ENCODE results near the gene SLC7A4. TPM values are rescaled to one million over a fixed set of nuclear protein-coding genes. Genes with fewer than 3 reads are reported as not detected.

Gene SLC7A4
- total RNA-seq, 1 donor from 2014 or later = not detected

GRCh38 chr22:20989323-20990138, 42.8 kb downstream of the SLC7A4 start:
- no peak for DNase-seq (ENCODE audit: low read depth in 2 of 2)

- no peak for DNase-seq (ENCODE audit: low read depth in 2 of 2)
Observed at GRCh38 chr22:20988573-20989322, 43.6 kb downstream of the SLC7A4 start.

GRCh38 chr22:20987375-20987774, 45.0 kb downstream of the SLC7A4 start:
- DNase-seq (ENCODE audit: low read depth in 2 of 2) = no peak

GRCh38 chr22:20986365-20986764, 46.0 kb downstream of the SLC7A4 start:
- no peak for DNase-seq (ENCODE audit: low read depth in 2 of 2)

- no peak for DNase-seq (ENCODE audit: low read depth in 2 of 2)
Observed at GRCh38 chr22:20985720-20986119, 46.6 kb downstream of the SLC7A4 start.

- no peak for DNase-seq (ENCODE audit: low read depth in 2 of 2)
Observed at GRCh38 chr22:20983081-20983771, 49.1 kb downstream of the SLC7A4 start.

- no peak for DNase-seq (ENCODE audit: low read depth in 2 of 2)
Observed at GRCh38 chr22:20982563-20982882, 49.8 kb downstream of the SLC7A4 start.

- DNase-seq (ENCODE audit: low read depth in 2 of 2) = peak; percentile 87 to 89
Observed at GRCh38 chr22:20981787-20982562, 50.4 kb downstream of the SLC7A4 start, which contains the start of gene LZTR1. Gene LZTR1 (plus strand): TSS chr22:20982297. CDS start chr22:20982372, 75 bp downstream.

GRCh38 chr22:20980938-20981722, 51.2 kb downstream of the SLC7A4 start:
- DNase-seq (ENCODE audit: low read depth in 2 of 2) = no peak

GRCh38 chr22:20980523-20980922, 51.8 kb downstream of the SLC7A4 start:
- no peak for DNase-seq (ENCODE audit: low read depth in 2 of 2)

- DNase-seq (ENCODE audit: low read depth in 2 of 2) = no peak
Observed at GRCh38 chr22:20979940-20980453, 52.4 kb downstream of the SLC7A4 start.

- DNase-seq (ENCODE audit: low read depth in 2 of 2) = peak; percentile 81
Observed at GRCh38 chr22:20979243-20979809, 53.0 kb downstream of the SLC7A4 start.

Other genes with a start within 250 kb of the SLC7A4 start
- 17.2 and 22.2 TPM in 2 replicates for gene PI4KA, start 173.8 kb downstream of the SLC7A4 start, total RNA-seq
- gene SNAP29, start 173.6 kb downstream of the SLC7A4 start, total RNA-seq = 5.2 and 6.9 TPM in 2 replicates
- gene CRKL, start 115.2 kb downstream of the SLC7A4 start, total RNA-seq = 24.0 and 34.3 TPM in 2 replicates
- gene AIFM3, start 65.3 kb downstream of the SLC7A4 start, total RNA-seq = not detected in 2 replicates
- gene LZTR1, start 50.3 kb downstream of the SLC7A4 start, total RNA-seq = 34.4 and 52.6 TPM in 2 replicates
- gene THAP7, start 30.4 kb downstream of the SLC7A4 start, total RNA-seq = 9.2 and 14.9 TPM in 2 replicates
- gene P2RX6, start 17.4 kb downstream of the SLC7A4 start, total RNA-seq = not detected in 2 replicates
- gene LRRC74B, start 13.4 kb upstream of the SLC7A4 start, total RNA-seq = not detected in 2 replicates